Activated naive CD4-positive, alpha-beta T cell (primary cell): ENCODE measurements around the gene CEP95.
"Not testable (repeated sequence)": the region's sequence is repeated elsewhere in the genome, so short reads cannot be mapped to it uniquely, and the experiment has no call there.

Experiments
- DNase-seq, 4 experiments: peaks; one replicate each; lab custom pipeline; 2025; lab: John Stamatoyannopoulos, UW

Gene CEP95

DNA sequence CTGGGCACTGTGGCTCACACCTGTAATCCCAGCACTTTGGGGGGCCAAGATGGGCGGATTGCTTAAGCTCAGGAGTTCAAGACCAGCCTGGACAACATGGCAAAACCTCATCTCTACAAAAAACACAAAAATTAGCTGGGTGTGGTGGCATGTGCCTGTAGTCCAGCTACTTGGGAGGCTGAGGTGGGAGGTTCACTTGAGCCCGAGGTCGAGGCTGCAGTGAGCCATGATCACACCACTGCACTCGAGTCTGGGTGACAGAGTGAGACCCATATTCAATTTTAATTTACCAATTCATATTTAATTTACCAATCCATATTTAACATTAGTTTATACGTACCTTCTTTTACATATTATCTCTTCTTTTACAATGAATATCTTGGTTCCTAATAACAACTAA lies 11.5 kb upstream of the CEP95 start:
- DNase-seq = not testable (repeated sequence)

GRCh38 chr17:64496348-64496785 lies 10.4 kb upstream of the CEP95 start:
- DNase-seq = no peak

DNA sequence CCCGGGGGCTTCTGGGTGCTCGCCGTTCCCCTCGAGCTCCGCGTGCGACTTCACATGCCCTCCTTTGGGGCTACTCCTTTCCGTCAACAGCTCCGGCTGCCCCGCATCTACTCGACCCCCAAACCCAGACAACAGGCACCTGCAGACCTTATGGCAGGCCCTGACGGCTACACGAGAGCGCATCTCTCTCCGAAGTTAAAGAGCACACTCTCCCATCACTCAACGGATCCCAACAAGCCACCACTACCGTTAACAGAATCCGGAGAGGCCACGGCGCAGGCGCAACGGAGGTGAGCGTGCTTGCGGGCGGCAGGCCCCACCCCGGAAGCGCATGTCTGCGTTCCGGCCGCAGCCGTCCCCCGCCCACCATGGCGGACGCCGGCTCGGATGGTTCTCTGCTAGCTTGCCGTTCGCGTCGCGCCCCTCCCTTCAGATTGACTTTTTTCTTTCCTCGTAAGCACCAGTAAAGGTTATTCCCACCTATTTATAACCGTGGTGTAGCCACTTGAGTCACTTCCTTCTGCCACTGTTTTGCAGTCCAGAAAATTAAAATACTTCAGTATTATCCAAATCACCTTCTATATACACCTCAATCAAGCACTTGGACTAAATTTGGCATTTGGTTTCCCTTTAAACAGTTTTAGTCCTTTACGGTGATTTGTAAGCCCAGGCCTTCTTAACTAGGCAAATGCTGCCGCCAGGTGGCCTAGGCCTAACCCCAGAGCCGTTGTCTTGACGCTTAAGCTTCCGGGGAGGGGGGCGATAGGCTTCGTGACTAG lies 9.8 kb upstream of the CEP95 start, which contains the start of gene POLG2:
Gene POLG2 (minus strand): TSS at position 269 of the 779 bp plus-strand sequence. CDS start 86 bp downstream, at position 183.
- DNase-seq = peak; percentile 81 to 94 (median 92)

DNA sequence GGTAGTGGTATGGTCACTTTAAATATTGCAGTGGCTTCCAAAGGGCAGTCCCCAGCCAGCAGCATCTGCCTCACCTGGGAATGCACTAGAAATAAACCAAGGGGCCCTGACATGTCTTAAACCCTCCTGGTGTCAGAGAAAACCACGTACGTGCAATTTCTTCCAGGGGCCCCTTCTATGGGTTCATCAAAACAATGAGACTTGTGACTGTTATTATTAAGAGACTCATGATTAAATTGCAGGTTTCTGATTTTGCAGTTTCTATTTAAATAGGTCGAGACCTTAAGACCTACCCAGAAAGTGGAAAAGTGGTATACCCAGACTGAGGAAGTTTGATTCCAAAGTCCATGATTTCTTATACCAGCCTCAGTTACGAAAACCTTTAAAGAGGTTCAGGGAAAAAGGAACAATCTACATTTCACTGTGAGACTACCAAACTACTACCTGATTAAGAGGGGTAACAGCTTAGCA lies 9.2 kb upstream of the CEP95 start:
- no peak for DNase-seq

DNA sequence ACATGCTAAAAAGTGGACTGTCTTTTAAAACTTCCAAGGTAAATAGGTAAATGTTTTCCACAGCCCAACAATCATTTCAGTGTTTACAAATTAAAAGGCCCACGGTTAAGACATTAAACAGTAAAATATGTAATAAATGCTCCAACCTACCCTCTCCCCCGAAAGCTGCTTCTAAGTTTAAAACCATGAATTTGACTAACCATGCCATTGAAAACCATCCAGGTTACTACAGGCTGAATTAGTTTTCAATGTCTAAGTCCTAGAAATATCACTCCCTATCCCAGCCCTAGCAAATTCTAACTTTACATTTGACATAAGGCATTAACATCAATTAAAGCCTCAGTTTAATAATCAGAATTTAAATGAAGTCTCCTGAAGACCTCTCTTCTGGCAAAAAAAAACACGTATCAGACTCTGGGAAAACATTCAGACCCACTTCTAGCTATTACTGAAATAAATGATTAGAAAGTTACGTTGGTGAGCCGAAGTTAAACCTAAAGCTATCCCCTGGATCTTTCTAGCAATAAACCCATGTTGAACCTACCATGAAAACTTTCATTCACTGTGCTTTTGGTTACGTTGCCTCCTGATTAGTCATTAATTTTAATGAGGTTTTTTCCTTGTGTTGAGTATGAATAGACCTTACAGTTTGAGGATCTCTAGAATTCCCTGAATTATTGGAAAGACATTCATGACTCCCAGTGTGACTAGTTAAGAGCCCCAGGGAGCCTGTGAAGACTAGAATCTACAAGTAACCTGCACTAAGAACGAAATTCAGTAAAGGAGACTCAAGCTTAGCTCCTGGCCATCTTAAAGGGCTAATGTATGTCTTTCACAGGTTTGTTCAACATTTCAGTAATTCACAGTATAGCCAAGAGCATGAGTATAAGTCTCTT lies 8.2 kb upstream of the CEP95 start:
- DNase-seq = no peak

DNA sequence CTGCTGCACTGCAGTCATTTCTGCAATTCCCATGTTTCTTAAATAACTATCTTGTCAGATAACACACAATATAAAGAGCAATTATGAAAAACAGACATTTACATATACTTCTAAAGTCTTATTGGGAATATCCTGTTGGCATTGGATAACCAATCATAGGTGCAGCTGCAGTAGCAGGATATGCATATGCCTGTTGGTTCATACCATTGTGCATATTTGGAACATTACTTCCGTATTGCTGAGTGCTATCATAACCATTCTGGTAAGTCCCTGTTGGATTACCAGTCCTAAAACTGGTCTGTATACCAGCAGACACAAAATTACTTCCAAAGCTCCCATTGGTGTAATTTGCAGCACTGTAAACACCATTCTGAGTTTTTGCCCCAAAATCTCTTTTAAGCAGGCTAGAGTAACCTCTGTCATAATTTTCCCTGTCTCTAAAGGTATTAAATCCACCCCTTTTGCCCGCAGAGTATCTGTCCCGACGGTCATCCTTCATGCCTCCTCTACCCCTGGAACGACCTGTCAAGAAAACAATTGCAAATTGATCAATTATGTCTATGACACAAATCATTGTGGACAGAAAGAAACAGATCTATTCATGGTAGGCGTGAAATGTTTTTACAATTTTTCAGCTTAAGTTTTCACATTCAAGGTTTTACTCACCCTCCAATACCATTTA lies 6.8 kb upstream of the CEP95 start:
- DNase-seq = no peak

DNA sequence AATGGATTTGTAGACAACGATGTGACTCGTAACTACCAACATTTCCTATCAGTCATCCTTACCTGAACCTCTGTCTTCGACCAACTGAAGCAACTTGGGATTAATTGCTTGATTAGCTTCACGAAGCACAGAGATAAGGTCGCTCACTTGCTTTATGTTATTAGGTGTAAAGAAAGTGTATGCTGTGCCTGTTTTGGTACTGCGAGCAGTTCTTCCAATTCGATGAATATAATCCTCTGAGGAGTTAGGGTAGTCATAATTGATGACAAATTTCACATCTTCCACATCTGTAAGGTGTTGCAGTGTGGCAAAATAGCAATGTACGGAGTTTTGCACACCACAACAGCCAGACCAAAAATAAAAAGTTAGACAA lies 6.3 kb upstream of the CEP95 start:
- DNase-seq = no peak

DNA sequence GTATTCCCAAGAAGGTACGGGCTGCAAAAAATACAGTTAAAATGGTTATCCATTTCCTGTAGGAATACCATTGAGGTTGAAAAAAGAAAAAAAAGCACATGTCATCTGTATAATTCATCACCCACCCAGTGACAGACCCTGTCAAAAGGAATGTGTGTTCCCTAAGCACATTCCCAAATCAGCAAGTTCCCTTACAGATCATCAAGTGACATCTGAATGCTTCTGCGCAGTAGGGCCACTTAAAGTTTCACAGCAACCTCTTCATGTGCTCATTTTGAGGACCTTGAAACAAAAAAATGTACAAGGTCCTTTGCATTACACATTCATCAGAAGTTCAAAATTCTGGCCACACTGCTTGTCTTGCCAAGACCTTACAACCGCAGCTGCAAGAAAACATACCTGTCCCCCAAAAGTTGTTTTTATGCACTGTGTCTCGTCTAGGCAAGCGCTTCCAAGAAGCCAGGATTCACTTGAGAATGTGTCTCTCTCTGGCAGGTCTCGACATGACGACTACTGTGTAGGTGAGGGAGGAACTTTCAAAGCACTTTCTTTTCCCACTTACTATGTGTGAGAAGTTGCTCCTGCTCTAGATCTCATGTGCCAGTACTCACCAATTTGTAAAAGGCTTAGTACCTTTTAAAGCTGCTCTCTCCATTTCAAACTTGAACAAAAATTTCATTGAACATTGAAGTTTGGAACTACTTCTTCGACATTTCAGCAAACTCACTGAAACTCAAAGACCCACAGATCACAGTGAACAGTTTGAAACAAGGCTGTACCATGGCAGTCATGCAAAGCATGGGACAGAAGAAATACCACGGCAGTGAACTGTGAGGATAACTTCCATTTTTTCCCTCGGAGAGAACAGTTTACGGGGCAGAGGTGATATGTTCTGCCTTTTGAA lies 5.7 kb upstream of the CEP95 start:
- no peak for DNase-seq

DNA sequence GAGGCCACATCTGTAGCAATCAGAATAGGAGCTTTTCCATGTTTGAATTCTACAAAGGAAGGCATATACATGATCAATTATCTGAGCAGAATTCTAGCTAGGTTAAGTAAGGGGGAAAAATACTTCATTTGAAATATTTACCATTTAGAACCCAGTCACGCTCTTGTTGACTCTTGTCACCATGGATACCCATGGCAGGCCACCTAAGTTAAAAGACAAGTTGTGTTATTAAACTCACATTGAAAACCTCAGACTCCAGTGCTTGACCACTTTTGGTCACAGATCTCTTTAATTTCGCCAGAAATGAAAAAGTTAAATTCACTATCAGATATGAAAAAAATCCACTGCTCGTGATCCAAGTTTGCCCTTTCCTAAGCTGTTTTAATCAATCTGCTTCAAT lies 4.8 kb upstream of the CEP95 start:
- no peak for DNase-seq

- DNase-seq = no peak
These were observed 4.0 kb upstream of the CEP95 start for GRCh38 chr17:64502809-64503208.

DNA sequence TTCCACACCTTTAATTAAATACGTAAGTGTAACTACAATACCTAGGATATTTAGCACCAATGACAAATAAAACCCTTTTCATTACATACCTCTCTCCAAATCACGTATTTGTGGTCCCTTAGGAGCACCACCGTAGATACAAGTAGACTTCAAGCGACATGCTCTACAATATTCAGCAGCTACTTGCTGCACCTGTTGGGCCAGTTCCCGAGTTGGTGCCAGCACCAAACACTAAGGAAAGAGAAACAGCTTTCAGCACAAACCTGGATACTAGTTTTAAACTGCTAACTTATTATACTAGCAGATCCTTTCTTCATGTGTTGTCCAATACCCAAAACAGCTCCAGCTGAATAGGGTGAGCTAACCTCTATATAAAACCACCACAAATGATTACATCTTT lies 3.4 kb upstream of the CEP95 start:
- DNase-seq = no peak

GRCh38 chr17:64503821-64504768 lies 2.7 kb upstream of the CEP95 start:
- no peak for DNase-seq

DNA sequence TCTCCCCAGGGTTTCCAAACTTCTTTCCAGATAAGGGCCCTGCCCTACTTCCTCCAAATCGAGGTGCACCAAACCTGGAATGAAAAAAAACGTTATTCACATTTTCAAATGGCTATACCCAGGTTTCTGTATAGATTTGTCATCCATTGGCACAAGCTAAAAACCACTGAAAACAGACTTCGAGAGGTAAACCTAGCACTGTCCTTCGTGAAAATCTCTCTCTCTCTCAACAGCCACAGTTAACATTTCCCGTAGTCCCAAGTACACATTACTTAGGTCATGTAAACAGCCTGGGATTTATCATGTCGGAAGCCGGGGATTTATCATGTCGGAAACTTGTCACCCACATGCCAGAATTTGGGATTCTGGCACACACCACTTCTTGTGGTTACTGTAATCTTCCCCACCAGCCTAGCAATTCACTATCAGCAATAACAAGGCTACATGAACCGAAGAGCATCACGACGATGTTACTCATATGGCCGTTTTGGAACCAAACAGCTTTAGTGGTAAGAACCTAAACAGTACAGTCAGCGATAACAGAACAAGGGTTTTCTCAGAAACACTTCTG lies 1.9 kb upstream of the CEP95 start:
- DNase-seq = no peak

DNA sequence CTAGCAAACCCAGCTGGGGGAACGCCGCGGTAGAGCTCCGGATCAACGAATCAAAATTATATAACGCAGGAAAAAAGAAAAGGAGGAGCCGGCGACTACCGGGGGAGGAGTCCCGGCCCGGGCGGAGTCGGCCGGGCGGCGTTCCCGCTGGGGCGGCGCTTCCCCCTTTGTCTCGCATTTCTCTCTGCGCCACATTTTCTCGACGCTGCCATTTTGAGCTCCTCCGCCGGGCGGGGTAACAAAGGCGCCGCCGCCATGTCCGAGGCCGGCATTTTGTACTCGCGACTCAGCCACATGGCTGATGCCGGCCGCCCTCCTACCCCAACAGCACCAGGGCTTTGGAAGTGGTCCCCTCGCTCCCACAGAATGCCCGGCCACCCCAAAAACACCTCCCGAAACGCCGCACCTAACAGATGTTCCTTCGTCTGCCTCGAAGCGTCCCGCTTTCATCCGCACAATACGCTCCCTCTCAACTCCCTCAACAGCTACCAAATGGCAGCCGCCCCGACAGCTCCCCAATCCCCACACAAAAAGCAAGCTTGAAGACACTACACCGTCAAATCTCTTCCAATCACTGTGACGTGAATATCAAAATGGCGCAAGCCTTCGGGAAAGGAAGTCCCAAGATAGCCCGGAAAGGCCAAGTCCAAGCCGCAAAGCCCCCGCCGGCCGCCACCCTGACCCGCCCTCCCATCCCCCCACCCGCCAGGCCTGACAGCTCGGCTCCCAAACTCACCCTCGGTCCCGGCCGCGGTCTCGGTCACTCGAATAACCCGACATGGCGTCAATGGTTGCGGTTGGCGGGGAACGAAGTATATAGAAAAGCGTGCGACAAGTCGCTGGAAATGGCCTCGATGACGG lies 1.2 kb upstream of the CEP95 start:
- DNase-seq = peak; percentile 63 to 87 (median 76)

DNA sequence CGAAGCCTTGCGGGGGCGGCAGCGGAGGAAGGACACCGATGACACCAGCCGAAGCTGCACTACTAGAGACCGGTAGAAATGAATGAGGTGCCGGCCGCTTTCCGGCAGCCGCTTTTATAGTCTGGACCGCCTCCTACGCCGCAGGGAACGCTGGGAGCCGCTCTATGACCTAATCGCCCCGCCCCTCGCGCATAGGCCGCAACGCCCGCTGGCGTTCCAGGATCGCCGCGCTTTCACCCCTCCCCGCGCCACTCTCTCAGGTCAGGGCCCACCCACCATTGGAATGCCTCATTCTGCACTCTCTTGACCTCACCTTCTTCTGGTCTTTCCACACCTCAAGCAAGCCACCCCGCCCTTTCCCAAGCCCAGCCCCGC lies 589 bp upstream of the CEP95 start, which contains the start of gene DDX5:
Gene DDX5 (minus strand): TSS at position 89 of the 375 bp plus-strand sequence. CDS start 170 bp downstream, outside the sequence.
- DNase-seq = peak; percentile 99 to 100 (median 100)

DNA sequence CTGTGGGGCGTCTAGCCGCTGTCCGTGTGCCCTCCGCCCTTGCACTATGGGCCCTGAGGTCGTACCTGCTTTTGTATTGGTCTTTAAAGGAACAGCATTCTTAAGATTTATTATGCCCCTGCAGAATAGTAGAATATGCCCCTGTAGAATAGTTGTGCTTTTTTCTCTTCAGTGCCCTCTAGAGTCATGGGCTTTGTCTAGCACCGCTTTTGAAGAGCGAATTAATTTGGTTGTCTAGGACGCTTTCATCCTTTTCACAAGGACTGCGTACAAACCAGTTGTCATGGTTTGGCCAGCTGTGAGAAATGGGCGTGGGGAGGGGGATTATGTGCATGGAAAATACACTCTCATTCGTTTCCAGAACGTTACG lies 621 bp downstream of the CEP95 start:
- DNase-seq = no peak

DNA sequence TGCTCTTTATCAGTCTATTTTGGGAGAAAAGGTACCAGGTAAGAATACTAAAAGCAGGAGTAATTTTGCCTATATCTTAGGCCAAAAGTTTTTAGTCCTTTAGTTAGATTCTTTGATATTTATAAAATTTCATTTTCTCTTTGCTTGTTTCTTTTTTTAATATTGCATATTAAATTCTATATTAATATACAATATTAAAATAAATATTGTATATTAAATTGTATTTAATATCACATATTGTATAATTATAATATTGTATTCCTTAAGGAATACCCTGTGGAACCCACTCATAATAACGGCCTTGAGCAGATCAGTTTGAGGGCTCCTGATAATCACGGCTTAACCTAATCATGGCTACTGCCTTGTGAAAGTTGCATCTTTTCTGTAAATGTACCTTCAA lies 1.9 kb downstream of the CEP95 start:
- no peak for DNase-seq

DNA sequence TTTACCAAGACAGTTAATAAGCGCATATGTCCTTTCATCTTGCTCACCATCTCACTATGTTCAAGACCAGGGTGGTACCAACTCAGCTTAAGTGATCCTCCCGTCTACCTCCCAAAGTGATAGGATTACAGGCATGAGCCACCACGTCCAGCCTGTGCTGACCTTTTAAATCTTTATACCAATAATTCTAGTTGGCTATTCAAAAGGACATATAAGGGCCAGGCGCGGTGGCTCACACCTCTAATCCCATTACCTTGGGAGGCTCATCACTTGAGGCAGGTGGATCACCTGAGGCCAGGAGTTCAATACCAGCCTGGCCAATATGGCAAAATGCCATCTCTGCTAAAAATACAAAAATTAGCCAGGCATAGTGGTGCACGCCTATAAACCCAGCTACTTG lies 2.4 kb downstream of the CEP95 start:
- DNase-seq = no peak

DNA sequence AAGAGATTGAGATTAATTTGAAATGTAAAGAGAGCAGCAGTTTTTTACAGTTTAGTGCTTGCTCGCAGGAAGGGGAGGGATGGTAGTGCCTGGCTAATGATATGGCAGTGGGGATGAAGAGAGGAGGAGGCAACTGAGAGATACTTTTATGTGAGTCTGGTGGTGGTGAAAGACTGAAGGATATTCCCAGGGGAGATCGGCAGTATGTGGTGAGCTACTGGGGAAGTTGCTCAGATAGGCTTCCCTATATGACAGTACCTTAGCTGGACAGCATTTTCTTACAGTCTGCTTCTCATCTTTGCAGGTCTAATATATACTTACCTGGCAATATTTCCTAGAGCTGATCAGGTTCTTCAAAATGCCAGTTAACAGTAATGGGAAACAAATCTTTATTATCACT lies 8.6 kb downstream of the CEP95 start:
- no peak for DNase-seq
